NCI-H1417 (cell line): ENCODE measurements around the gene MIA.
"Not testable (repeated sequence)": the region's sequence is repeated elsewhere in the genome, so short reads cannot be mapped to it uniquely, and the experiment has no call there.

Source experiments
- DNase-seq, 3 experiments: peaks; one replicate each; lab custom pipeline; 2025; lab: John Stamatoyannopoulos, UW

MIA gene

DNA sequence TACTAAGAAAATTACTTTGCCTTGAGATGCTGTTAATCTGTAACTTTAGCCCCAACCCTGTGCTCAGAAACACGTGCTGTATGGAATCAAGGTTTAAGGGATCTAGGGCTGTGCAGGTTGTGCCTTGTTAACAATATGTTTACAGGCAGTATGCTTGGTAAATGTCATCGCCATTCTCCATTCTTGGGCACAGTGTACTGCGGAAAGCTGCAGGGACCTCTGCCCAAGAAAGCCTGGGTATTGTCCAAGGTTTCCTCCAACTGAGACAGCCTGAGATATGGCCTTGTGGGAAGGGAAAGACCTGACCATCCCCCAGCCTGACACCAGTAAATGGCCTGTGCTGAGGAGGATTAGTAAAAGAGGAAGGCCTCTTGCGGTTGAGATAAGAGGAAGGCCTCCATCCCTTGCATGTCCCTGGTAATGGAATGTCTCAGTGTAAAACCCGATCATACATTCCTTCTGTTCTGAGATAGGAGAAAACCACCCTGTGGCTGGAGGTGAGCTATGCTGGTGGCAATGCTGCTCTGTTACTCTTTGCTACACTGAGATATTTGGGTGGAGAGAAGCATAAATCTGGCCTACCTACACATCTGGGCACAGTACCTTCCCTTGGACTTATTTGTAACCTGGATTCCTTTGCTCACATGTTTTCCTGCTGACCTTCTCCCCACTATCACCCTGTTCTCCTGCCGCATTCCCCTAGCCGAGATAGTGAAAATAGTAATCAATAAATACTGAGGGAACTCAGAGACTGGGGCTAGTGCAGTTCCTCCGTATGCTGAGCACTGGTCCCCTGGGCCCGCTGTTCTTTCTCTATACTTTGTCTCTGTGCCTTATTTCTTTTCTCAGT, 47.6 kb downstream of the MIA start:
- not testable (repeated sequence) for DNase-seq

DNA sequence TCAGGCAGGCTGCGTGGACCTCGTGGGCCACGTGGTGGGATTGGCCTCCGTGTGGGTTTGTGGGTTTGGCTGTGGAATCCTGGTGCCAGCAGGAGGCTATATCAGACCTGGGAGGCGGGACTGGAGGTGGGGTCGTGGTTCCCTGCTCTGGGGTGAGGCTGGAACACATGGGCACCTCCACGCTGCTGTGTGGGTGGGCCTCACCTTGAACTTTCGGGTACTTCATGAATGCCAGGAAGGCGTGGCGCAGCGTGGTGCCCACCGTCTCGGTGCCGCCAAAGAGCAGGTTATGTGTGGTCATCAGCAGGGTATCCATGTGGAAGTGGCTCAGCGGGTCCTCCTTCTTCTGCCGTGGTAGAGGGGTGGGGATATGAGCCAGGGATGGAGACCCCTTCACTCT, 49.6 kb downstream of the MIA start:
- DNase-seq: not testable (repeated sequence)

DNA sequence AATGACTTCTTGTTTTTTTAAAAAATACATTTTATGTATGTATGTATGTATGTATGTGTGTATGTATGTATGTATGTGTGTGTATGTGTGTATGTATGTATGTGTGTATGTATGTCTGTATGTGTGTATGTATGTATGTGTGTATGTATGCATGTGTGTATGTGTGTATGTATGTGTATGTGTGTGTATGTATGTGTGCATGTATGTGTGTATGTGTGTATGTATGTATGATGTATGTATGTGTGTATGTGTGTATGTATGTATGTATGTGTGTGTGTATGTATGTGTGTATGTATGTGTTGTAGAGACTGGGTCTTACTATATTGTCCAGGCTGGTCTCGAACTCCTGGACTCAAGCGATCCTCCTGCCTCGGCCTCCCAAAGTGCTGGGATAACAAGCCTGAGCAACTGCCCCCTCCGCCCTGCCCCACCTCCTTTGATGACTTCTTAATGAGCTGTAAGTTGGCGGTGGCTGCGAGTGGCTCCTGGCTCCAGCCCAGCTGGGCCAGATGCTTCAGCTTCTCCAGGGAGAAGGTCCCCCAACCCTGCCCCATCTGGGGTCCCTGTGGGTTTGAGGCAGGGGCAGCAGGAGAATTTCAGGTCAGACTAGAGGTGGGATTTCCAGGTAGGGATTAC, 50.3 kb downstream of the MIA start:
- DNase-seq: not testable (repeated sequence)

DNA sequence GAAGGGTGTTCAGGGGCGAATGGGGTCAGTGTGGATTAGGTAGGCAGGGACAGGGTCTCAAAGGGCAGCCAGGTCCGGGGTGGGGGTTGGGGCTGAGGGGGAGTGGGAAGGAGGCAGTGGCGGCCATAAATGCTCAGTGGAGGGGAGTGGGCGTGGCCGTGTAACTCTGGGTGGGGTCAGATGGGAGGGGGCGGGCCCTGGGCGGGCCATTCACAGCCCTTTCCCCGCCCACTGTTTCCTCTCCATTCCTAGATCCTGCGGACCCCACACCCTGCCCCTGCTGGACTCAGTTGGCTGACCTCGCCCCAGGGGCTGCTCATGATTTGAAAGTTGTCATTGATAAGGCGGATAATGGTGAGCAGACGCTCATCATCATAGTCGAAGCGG, 51.0 kb downstream of the MIA start:
- not testable (repeated sequence) for DNase-seq

DNA sequence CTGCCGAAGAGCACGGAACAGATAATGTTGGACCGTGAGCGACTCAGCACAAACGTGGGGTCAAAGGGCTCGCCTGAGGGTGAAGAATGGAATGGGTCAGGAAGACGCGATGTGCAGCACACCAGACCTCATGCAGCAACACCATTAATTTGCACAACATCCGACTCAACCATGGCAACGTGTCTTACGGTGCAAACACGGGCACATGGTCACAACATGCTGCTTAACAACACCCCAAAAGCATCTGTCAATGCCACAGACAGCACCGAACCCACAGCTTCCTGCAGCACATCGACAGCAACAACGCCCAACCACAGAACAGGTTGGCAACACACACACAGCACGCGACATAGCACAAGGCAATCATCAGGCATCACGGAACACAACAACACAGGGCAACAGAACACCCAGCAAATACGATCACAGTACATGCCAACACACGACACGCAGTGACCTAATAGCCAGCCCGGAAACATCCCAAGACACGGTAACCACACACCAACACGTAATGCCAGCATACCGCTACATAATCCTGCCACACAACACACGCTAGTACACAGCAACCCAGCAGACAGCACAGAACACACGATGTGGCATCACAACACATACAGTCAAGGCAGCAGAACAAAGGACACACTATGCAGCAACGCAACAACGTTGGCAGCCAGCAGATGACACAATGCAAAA, 51.5 kb downstream of the MIA start:
- DNase-seq: not testable (repeated sequence)
